Measurements from ENCODE around the gene S100A13. TPM values are rescaled to one million over a fixed set of nuclear protein-coding genes. Genes with fewer than 3 reads are reported as not detected.

Gene S100A13
- polyA plus RNA-seq, 10 donors: 55.3 to 95.0 (median 78.7) TPM

GRCh38 chr1:153627715-153628626, 666 bp upstream of the S100A13 start, which contains the start of gene S100A1:
Gene S100A1, plus strand, starts transcription at chr1:153628434. Its CDS starts 2,088 bp downstream, at chr1:153630522.
- no peak for DNase-seq

- DNase-seq: no peak
These were observed 815 bp downstream of the S100A13 start for GRCh38 chr1:153626477-153626903.

DNA sequence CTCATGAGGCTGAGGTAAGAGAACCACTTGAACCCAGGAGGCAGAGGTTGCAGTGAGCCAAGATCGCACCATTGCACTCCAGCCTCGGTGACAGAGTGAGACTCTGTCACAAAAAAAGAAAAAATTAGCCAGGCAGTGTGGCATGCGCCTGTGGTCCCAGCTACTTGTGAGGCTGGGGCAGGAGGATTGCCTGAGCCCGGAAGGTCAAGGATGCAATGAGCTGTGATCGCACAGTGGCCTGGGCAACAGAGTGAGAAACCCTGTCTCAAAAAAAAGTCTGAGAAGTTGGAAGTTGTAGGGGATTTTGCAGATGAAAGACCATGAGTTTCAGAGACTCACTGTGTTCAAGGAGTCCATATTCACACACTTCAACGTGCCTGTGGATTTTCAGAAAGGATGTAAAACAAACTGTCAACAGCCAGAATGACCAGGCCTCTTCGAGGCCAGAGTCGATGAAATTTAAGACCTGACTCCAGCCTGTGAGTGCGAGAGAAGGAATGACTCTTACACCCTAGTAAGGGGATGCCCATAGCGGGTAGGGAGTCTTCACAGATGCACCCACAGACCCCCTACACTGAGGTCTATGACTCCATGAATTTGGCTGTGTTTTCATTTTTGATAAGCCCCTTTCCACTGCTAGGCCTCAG, 2.2 kb downstream of the S100A13 start:
- no peak for DNase-seq

GRCh38 chr1:153623101-153623500, 4.2 kb downstream of the S100A13 start:
- no peak for DNase-seq

DNA sequence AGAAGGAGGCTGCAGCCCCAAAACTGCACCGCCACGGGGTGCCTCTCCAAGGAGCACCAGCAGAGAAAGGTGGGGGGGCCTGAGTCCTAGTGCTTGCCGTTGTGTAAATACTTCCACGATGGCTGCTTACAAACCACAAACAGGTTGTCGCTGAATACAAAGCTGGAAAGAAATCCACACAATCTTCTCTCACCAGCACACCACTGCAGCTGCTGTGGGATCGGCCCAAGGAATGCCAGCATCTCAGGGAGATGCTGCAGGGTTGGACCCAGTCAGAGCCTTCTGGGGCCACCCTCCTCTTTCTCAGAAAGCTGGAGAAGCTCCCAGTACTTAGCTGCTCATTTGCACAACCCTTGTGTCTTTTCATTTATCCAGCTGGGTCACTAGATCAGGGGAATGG, 8.1 kb downstream of the S100A13 start:
- DNase-seq: no peak

DNA sequence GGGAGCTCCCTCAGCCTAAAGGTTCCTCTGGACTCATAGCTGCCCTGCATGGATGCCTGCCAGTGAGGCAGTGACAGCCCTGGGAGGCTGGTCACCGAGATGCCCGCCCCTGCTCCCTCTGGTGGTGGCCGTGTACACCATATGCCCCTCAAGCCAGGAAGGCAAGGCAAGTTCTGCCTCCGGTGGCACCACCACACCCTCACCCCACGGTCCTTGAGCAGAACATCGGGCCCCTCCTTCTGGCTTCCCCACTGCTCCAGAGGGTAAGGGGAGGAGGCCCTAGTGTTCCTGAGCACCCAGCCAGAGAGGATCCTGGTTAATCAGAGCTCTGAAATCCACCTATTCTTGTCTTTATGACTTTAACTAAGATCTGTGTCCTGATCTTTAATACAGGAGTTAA, 9.6 kb downstream of the S100A13 start:
- peak in 1 of 3 donors; percentile 64 for DNase-seq

DNA sequence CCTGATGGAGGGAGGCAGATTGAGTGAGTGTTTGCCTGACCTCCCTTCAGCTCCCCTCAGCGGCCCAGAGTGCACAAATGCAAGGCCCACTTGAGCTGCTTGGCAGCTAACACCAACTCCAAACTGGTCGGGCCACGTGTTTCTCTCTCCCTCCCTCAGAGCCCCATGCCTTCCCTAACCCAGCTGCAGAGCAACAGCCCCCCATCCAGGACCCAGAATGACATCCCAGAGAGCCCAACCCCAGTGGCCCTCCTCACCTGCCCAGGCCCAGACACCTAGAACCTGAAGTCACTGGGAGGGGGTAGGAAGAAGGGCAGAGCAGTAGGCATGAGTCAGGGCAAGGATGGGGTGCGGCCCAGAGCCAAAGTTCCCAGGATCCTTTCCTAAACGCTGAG, 10.4 kb downstream of the S100A13 start:
- DNase-seq: no peak

DNA sequence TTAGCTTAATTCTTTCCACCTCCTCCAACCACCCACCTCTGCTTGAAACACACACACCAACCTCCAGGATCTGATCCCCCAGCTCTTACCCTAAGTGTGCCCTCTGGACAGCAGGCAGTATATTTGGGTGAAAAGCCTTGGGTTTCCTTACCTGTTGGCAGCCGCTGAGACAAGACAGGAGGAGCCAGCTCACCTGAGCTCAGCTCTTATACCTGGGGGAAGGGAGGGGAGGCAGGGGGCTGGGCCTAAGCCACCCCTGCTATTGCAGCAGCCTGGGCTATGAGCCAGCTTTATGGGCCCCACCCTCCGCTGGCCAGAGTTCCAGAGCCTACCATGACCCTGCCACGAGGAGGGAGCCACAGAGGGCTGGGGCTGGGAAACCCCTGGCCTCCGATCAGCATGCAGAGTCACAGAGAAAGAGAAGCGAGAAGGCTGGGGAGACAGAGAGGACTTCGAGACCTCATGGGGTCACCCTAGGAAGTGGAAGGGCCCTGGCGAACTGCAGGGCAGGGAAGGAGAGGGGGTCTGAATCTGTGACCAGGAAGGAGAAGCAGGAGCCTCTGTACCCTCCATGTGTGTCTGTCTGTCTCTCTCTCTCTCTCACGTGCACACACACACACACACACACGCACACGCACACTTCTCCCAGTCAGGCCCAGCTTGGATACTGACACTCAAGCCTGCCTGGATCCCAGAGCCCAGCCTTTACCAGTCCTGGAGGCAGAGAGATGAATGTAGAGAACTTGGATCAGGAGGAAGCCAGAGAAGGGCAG, 11.0 kb downstream of the S100A13 start, which contains the start of gene S100A14:
TSS of gene S100A14 (minus strand) at position 182 of the 773 bp plus-strand sequence. CDS start 467 bp downstream, outside the sequence.
- no peak for DNase-seq

GRCh38 chr1:153615406-153615805, 11.9 kb downstream of the S100A13 start:
- no peak for DNase-seq

DNA sequence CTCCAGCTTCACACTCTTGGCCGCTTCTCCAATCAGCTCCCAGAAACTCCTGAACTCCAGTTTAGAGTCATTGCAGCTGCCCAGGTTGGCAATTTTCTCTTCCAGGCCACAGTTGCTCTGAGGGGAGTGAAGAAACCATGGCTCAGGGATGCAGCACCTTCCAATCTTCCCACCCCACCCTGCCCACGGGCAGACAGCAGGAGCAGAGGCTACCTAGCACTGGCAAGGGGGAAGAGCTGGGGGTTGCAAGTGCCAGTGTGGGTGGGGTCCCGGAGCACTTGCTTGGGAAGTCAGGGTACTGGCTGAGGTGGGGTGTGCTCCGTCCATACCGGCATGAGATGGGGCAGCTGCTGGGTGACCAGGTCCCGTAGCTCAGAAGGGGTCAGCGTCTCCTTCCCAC, 12.4 kb downstream of the S100A13 start:
- DNase-seq: no peak

DNA sequence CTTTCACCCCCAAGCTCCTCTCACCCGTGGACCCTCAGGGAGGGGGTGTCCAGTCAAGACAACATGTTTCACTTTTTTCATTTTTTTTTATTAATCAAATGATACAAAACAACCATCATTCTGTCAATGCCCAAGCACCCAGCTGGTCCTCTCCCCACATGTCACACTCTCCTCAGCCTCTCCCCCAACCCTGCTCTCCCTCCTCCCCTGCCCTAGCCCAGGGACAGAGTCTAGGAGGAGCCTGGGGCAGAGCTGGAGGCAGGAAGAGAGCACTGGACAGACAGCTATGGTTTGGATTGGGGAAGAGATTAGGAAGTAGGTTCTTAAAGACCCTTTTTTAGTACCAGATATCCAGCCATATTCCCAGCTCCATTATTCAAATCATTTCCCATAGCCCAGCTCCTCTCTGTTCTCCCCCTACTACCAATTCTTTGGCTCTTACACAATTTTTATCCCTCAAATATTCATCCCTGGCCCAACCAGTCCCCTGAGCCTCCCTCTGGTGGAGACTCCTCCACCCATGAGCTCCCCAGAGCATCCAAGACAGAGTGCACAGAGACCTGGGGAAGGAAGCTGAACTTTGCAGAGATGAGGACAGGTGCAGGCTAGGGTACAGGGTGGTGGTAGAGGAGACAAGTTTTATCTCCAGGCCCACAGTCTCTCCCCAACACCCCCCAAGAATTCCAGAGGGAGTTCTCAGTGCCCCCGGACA, 13.0 kb downstream of the S100A13 start:
- no peak for DNase-seq

GRCh38 chr1:153613406-153613805, 13.9 kb downstream of the S100A13 start:
- DNase-seq: no peak

DNA sequence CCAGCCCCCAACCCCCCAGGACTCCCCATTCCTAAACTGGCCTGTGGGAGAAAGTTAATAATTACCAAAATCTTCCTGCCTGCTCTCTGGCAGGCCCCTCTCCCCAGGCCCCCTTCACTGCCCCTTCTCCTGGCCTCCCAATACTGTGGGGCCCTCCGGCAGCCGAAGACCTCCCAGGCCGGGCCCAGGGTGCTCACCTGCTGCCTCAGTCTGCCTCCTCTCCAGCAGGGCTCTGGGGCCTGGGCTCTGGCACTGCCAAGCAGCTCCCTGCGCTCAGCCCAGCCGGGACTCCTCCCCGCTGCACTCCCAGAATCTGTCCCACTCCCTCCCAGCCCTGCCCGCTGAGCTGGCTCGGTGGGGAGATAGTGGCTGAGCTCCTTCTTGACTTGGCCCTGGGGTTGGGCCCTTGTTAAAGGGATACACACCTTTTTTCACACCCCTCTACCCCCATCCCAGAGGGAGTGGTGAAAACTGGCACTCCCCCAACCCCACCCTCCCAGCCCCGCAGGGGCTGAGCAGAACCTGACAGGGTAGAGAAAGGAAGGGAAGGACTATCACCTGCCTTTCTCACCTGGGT, 14.5 kb downstream of the S100A13 start, which contains the start of gene S100A16:
TSS of gene S100A16 (minus strand) at position 383 of the 577 bp plus-strand sequence. CDS start 4,986 bp downstream, outside the sequence.
- peak in 1 of 3 donors; percentile 86 for DNase-seq

DNA sequence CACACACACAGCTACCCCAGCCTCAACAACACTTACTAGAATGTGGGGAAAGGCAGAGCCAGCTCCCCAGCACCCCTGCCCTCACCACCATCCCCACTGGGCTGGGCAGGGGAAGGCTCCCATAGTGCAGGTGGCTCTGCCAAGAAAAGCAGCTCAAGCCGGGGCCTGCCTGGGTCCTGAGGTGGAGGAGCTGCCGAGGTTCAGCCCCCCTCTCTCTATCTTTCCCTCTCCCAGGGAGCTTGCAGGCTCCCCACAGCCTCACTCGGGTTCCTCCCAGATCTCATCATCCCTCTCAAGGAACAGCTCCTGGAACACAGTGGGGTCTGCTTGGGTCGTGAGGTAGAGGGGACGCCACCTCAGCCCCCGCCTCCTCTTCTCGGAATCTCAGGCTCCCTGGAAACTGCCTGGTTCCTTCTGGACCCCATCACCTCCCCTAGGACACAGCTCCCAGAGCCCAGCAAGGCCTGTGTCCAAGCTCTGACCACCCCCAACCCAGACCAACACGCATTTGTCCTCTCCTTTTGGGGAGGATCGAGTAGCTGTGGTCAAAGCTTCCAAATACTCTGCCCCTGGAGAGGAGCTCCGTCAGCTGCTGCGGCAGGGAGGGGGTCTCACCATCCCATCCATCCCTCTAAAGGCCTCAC, 15.1 kb downstream of the S100A13 start:
- peak in 1 of 3 donors; percentile 78 for DNase-seq

DNA sequence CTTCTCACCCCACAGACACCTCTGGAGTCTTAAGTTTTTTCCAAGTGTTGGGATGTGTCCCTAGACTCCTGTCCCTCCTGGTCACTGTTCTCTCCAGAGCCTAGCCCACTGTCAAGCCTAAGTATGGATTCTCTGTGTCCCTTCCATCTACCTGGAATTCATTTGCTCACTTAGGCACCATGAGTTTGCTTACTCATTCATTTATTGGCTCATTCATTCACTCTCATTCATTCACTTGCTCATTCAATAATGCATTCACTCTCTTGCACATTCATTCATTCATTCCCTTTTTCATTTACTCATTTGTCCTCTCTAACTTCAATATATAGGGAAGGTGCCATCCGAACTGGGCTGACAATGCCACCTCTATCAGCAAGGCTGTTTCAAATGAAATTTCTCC, 15.9 kb downstream of the S100A13 start:
- DNase-seq: no peak

DNA sequence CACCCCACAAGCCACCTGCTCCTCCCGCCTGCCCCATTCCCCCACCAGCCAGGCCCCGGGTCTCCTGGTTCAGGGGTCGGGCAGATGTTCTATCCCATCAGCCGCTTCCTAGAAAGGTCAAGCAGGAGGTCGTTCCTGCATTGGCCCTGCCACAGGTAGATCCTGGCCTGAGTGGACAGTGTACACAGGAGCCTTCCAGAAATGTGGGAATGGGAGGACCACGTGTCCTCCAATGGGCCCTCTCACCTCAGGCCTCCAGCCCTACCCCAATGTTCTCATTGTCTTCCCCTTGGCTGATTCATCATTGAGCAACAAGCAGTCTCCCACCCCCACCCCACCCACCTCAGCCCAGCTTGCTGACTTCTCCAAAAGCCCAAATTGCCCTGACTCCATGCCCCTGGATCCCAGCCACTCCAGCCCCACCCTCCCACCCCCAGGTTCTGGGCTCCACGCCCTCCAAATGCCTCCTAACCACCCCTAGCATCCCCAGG, 16.4 kb downstream of the S100A13 start:
- no peak for DNase-seq

- no peak for DNase-seq
These were observed 17.0 kb downstream of the S100A13 start for GRCh38 chr1:153610334-153610733.

- no peak for DNase-seq
These were observed 17.8 kb downstream of the S100A13 start for GRCh38 chr1:153609585-153609907.

DNA sequence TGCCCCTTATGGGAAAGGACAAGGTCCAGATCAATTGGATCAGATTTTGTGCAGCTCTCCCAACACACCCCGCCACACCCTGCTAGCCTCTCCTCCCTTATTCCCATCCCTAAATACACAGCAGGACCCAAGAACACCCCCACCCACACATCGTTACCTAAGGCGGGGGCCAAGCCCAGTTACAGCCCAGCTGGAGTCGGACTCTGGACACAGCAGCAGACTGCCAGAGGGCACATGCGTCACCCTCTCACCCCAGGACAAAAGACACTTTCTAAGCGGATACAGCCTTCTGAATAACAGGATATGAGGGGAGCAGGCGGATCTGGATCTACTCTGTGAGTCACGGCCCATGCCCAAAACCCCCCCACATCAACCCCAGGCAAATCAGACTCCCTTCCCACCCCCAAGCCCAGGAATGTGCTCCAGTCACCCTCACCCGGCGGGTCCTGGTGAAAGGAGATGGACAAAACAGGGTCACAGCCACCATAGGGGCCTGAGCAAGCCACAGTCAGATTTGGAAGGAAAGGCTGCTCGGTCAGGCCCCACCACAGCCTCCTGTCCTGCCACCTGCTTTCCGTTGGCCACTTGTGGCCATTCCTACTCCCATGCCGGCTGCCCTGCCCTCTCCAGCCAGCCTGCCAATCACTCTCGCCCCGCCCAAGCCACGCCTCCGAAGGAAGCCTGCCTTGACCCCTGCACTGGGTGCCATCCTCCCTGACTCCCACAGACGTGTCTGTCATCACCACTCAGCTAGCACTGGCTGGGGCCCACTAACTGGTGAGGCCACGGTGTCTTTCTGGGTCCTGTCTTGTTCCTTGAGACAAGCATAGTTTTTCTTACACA, 18.3 kb downstream of the S100A13 start:
- peak in 2 of 3 donors; percentile 61 to 71 for DNase-seq
